PC-3 (cell line): Measurements from ENCODE around the gene USHBP1. TPM values are rescaled to one million over a fixed set of nuclear protein-coding genes. Genes with fewer than 3 reads are reported as not detected.

Source experiments
- ATAC-seq: fragments of 200-7000 bp; cut with Tn5 transposase; 2 replicates; pipeline ENCODE4 v1.9.1; 2020; ENCODE audit warnings: mild to moderate bottlenecking, moderate library complexity
- BruUV-seq: library from RNA; stranded (reverse); fragments of 400-500 nt; replicated peaks from 2 replicates; lab custom pipeline; 2021; lab: Mats Ljungman, UMichigan
- CTCF ChIA-PET: fragments of 300-600 bp; sonication (Branson Sonifier 250); formaldehyde crosslinking; loops from one replicate; lab custom pipeline; 2022; ENCODE audit warnings: antibody characterized with exemption; lab: Charles Lee
- POLR2A ChIA-PET: fragments of 300-600 bp; sonication (Branson Sonifier 250); formaldehyde crosslinking; loops from one replicate; lab custom pipeline; 2022; ENCODE audit warnings: antibody characterized with exemption; ENCODE audit not compliant: unreplicated experiment; lab: Charles Lee
- DNase-seq: peaks from one replicate; pipeline ENCODE4 v3.0.0-alpha.2; 2015
- H2AFZ ChIP-seq: fragments of 300-600 bp; sonication (generic); 2 replicates; pipeline ENCODE4 v1.6.0; 2016; ENCODE audit warnings: antibody characterized with exemption, low read length
- H3F3A ChIP-seq: fragments of 300-600 bp; sonication (generic); one replicate; pipeline ENCODE4 v1.6.0; 2017; ENCODE audit warnings: antibody characterized with exemption, low read length, control low read depth, mild to moderate bottlenecking; ENCODE audit not compliant: unreplicated experiment
- H3K27ac ChIP-seq: fragments of 300-600 bp; sonication (generic); 2 replicates; pipeline ENCODE4 v1.5.1; 2016; ENCODE audit warnings: mild to moderate bottlenecking, low read length
- H3K27me3 ChIP-seq: fragments of 300-600 bp; sonication (generic); 2 replicates; pipeline ENCODE4 v1.6.1; 2016; ENCODE audit warnings: low read length, mixed read lengths
- H3K36me3 ChIP-seq: fragments of 300-600 bp; sonication (generic); 2 replicates; pipeline ENCODE4 v1.6.1; 2016; ENCODE audit warnings: low read depth, mixed run types, low read length, mixed read lengths
- H3K4me1 ChIP-seq: fragments of 300-600 bp; sonication (generic); 2 replicates; pipeline ENCODE4 v1.5.1; 2016; ENCODE audit warnings: low read length; ENCODE audit not compliant: insufficient read depth
- H3K4me2 ChIP-seq: fragments of 300-600 bp; sonication (generic); 2 replicates; pipeline ENCODE4 v1.6.0; 2016; ENCODE audit warnings: low read length
- H3K4me3 ChIP-seq: fragments of 300-600 bp; sonication (generic); 2 replicates; pipeline ENCODE4 v1.5.1; 2016; ENCODE audit warnings: mild to moderate bottlenecking, low read length, mixed read lengths
- H3K79me2 ChIP-seq: fragments of 300-600 bp; sonication (generic); 2 replicates; pipeline ENCODE4 v1.6.1; 2017; ENCODE audit warnings: low read length, mixed read lengths
- H3K9ac ChIP-seq: fragments of 300-600 bp; sonication (generic); 2 replicates; pipeline ENCODE4 v1.6.0; 2016; ENCODE audit warnings: mild to moderate bottlenecking, low read length
- H3K9me2 ChIP-seq: fragments of 300-600 bp; sonication (generic); replicated peaks from 2 replicates; pipeline ENCODE4 v1.6.1; 2016; ENCODE audit warnings: mixed run types, low read length, mixed read lengths
- H3K9me3 ChIP-seq: fragments of 300-600 bp; sonication (generic); 2 replicates; pipeline ENCODE4 v1.6.1; 2016; ENCODE audit warnings: low read length, mixed read lengths
- H4K20me1 ChIP-seq: fragments of 300-600 bp; sonication (generic); 2 replicates; pipeline ENCODE4 v1.6.1; 2016; ENCODE audit warnings: low read length, mixed read lengths
- EZH2 ChIP-seq: fragments of 300-600 bp; sonication (generic); IDR thresholded peaks from one replicate; pipeline ENCODE4 v1.6.1; 2017; ENCODE audit warnings: antibody characterized with exemption, mild to moderate bottlenecking, low read length; ENCODE audit not compliant: unreplicated experiment
- EZH2phosphoT487 ChIP-seq: fragments of 300-600 bp; sonication (generic); IDR thresholded peaks from 2 replicates; pipeline ENCODE4 v1.6.1; 2018; ENCODE audit warnings: mild to moderate bottlenecking, antibody characterized with exemption, low read length, borderline replicate concordance
- intact Hi-C: fragments of 100-400 bp; cut with micrococcal nuclease; formaldehyde crosslinking; loops from 2 replicates; pipeline ENCODE4 v1.9.0; 2023
- total RNA-seq: library from RNA; depleted of rRNA; stranded (reverse); fragments of >200 nt; gene quantifications from 2 replicates; pipeline ENCODE4 v1.2.3, GENCODE V29; 2014
- TF ChIP-seq, protein P1 (sequence below): fragments of 300-600 bp; sonication (generic); conservative IDR thresholded peaks from 2 replicates; pipeline ENCODE4 v1.5.1; 2017; ENCODE audit warnings: antibody characterized with exemption, low read depth, mild to moderate bottlenecking, low read length

The USHBP1 gene
- total RNA-seq, 1 experiment from 2014 or later, result not detected

DNA sequence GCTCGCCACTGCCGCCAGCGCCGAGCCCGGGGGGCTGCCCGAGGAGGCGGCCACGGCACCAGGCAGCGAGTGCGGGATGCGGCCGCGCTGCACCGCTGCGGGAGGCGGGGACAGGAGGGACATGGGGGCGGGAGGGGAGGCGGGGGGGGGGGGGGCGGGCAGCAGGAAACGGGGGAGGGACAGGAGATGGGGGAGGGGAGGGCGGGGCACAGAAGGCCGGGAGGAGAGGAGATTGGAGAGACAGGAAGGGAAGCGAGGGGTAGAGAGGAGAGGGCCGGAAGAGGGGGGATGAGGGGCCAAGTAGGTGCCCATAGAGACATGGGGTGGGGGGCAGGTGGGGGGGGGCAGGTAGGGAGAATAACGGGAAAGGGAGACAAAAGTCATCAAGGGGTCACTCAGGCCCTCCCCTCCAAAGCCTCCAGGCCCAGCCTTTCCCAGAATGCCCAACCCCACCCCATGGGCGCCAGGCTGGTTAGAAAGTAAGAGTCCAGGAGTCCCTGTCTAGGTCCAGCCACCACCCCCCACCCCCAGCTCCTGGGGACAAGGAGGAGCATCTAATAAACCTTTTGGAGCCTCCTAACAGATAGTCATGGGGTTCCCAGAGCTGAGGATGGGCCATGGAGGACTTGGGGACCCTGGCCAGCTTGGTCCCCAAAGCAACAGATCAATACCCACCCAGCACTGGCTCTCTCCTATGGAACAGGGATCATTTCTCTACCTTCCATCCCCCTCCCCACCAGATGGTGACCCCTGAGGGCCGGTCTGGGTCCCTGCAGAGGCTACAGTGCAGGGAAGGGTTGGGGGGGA lies 28.4 kb downstream of the USHBP1 start:
- peak overlapping the region; percentile 37; the same call in 1 of the 2 replicates for H3K9ac ChIP-seq

DNA sequence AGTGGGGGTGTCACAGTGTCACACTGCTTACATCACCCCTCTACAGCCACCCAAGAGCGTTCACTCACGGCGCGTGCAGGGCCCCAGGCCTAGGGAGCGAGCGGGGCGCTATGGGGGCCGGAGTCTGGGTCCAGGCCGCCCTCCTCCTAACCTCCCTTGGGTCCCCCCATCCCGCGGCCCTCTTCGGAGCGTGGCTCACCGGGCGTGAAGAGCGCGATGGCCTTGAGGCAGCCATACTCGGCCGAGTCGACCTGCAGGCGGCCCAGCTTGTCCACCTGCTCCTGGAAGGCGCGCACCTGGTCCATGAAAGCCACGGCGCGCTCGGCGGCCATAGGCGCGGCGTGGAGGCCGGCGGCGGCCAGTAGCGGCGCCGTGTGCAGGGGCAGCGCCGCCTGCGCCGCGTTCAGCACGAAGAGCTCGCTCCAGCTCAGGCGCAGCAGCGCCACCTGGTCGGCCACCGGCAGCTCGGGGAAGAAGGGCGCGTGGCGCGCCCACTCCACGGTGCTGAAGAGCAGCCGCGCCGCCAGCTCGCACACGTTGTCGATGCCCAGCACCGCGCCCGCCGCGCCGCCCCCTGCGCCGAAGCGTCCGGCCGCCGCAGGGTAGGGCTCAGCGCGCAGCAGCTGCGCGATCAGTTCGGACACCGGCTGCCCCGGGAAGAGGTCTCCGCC lies 29.1 kb downstream of the USHBP1 start:
- H3K9ac ChIP-seq, result peak overlapping the region; percentile 37
- peak; percentile 74 for ATAC-seq
- DNase-seq, result no peak

More for the DNA sequence above, 28.4 kb downstream of the USHBP1 start:
- no peaks in the 10 kb centered on the region for H3K9me3 ChIP-seq
- H3K27ac ChIP-seq, result no peak overlapping the region
- no peaks in the 10 kb centered on the region; the same call in 1 of the 2 replicates for H4K20me1 ChIP-seq
- intact Hi-C loops, result no loop called here
- no peak overlapping the region for H2AFZ ChIP-seq
- ChIA-PET POLR2A (no interaction called here), CTCF (interaction anchor here (0.6 kb wide), 2 partner anchors 8 to 45 kb away, joined by 3 to 5 read pairs; no protein-coding TSS in a partner anchor)
- peak overlapping the region; percentile 61; the same call in 1 of the 2 replicates for H3K4me3 ChIP-seq
- H3K9me2 ChIP-seq, result no peaks in the 10 kb centered on the region
- TF ChIP-seq, protein P1, sequence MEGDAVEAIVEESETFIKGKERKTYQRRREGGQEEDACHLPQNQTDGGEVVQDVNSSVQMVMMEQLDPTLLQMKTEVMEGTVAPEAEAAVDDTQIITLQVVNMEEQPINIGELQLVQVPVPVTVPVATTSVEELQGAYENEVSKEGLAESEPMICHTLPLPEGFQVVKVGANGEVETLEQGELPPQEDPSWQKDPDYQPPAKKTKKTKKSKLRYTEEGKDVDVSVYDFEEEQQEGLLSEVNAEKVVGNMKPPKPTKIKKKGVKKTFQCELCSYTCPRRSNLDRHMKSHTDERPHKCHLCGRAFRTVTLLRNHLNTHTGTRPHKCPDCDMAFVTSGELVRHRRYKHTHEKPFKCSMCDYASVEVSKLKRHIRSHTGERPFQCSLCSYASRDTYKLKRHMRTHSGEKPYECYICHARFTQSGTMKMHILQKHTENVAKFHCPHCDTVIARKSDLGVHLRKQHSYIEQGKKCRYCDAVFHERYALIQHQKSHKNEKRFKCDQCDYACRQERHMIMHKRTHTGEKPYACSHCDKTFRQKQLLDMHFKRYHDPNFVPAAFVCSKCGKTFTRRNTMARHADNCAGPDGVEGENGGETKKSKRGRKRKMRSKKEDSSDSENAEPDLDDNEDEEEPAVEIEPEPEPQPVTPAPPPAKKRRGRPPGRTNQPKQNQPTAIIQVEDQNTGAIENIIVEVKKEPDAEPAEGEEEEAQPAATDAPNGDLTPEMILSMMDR, result no peak
- TF ChIP-seq EZH2, result no peak
- no peak for TF ChIP-seq EZH2phosphoT487
- H3K4me2 ChIP-seq, result peak overlapping the region; percentile 66
- H3K4me1 ChIP-seq, result no peaks in the 10 kb centered on the region; the same call in 1 of the 2 replicates
- H3F3A ChIP-seq, result no peaks in the 10 kb centered on the region
- BruUV-seq, result no TSS peak
- no peaks in the 10 kb centered on the region for H3K27me3 ChIP-seq
- no peak for DNase-seq
- H3K79me2 ChIP-seq, result peaks cover 42% of the 10 kb centered on the region
- H3K36me3 ChIP-seq, result peaks cover 19% of the 10 kb centered on the region; the same call in 1 of the 2 replicates
- peak; percentile 28 for ATAC-seq

More for the DNA sequence above, 29.1 kb downstream of the USHBP1 start:
- H3K4me3 ChIP-seq, result peak overlapping the region; percentile 61
- intact Hi-C loops, result no loop called here
- no peaks in the 10 kb centered on the region for H3F3A ChIP-seq
- ChIA-PET CTCF (interaction anchor here (0.6 kb wide), 1 partner anchor 9 kb away, joined by 5 read pairs; no protein-coding TSS in a partner anchor), POLR2A (no interaction called here)
- H3K9me3 ChIP-seq, result no peaks in the 10 kb centered on the region
- no peaks in the 10 kb centered on the region for H3K27me3 ChIP-seq
- H3K4me2 ChIP-seq, result peak overlapping the region; percentile 66
- no peaks in the 10 kb centered on the region for H3K9me2 ChIP-seq
- H4K20me1 ChIP-seq, result no peaks in the 10 kb centered on the region
- TF ChIP-seq EZH2phosphoT487 (peak; percentile 59; the same call in 1 of the 2 replicates), EZH2 (no peak)
- TF ChIP-seq, protein P1, result peak; percentile 25; the same call in 1 of the 2 replicates
- peaks cover 24% of the 10 kb centered on the region; the same call in 1 of the 2 replicates for H3K36me3 ChIP-seq
- H3K27ac ChIP-seq, result no peak overlapping the region
- BruUV-seq, result no TSS peak
- H3K4me1 ChIP-seq, result no peaks in the 10 kb centered on the region; the same call in 1 of the 2 replicates
- 0 out of 2 replicates have a peak overlapping the region, but pooled peaks have one; percentile 34 for H2AFZ ChIP-seq
- peaks cover 35% of the 10 kb centered on the region for H3K79me2 ChIP-seq
